ENCODE results near the gene MBD5.

Gene MBD5

DNA sequence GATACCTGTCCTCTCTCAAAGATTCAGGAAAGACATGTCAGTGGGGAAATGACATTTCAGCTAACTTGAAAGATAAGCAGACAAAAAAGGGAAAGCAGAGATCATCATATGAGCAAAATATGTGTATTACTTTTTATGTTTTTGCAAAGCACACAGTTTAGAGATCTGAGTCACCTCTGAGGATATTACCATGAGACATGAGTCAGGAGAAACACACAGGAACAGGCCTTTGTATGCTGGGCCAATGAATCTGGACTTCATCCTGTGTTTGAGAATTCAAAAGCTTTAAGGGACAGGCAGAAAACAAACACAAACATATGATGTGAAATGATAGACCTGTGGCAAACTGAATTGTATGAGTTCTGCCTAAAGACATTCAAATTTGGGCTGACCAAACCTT, 317.6 kb downstream of the MBD5 start:
- FAIRE-seq = no peak

DNA sequence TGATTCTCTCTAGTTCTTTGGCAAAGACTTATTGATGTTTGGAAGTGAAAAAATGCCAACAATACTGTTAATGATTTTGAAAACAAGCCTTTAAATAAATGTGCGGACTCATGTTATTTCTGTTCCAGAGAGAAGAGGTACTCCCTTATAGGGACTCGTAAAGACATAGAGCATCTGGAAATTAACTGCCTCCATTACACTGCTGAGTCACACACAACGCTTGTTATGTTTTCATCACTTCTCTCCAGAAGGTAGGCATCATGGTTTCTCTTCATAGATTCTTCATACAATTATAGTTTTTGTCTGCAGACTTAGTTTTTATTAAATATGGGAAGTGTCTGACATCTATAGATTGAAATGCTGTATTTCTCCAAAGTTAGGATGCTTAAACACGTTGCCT, 321.2 kb downstream of the MBD5 start:
- FAIRE-seq = no peak

DNA sequence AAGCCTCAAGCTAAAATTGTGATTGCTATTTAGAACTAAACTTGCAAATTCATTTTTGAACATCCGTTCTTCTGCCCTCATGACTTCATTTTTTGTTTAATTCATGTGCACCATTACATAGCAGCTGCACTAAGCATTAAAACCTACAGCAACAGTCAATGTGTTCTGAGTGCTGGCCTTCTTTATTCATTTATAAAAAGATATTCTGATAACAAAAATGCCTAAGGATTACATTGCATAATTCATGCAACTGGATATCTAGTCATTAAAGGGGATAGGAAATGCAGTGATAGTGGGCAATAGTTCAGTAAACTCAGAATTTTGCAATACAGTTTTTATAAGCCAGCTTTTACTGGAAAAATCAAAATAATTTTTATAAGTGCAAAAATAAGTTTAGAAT, 329.3 kb downstream of the MBD5 start:
- no peak for FAIRE-seq

DNA sequence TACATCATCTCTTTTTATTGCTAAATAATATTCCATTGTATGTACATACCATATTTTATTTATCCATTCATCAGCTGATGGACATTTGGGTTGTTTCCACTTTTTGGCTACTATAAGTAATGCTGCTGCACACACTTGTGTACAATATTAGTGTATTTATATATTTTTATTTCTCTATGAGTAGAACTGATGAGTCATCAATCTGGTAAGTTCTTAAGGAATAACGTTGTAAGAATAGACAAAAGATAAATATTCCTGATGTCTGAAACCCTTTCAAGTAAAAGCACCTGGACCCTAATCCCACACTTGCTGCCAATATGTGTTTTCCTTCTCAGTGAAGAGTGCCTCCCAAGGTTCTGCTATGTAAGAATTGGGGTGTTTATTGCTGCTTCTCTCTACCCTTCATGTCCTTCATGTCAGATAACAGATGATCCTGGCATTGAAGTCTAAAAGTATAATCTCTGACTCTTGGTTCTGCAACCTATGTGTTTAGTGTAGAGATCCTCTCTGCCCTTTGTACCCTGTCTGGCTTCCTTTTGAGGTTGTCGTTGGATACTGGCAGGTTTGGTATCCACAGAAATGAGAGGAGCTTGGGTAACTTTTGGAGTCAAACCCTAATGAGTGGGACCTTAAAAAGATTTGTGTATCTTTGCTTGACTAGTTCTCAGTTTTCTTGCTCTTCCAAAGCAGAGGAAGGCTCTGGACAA, 330.7 kb downstream of the MBD5 start:
- no peak for FAIRE-seq

DNA sequence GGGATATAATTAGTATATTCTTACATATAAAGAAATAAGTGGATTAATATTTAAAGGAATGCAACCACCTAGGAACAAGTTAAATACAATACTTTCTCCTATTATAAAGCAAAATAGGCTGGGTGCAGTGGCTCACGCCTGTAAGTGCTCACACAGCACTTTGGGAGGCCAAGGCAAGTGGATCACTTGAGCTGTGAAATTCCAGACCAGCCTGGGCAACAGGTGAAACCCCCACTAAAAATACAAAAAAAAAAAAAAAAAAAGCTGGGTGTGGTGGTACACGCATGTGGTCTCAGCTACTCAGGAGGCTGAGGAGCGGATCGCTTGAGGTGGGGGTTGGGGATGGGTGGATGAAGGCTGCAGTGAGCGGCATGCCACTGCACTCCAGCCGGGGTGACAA, 337.5 kb downstream of the MBD5 start:
- no peak for FAIRE-seq

DNA sequence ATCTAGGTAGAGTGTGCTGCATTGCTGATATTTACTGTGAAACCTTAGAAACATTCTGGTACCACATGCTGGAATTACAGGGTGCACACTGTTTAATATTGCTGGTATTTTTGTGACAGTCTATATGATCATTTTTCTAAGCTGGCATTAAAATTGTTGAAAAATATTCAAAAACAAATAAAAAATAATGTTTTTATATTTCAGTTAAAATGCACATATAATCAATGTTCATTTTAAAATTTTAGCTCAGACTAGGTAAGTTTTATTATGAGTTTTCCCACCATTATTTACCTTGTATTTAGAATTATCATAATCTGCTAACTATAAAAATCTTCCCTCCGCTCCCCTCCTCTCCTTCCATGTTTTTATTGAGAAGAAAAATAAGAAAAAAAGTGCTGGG, 339.8 kb downstream of the MBD5 start:
- no peak for FAIRE-seq

DNA sequence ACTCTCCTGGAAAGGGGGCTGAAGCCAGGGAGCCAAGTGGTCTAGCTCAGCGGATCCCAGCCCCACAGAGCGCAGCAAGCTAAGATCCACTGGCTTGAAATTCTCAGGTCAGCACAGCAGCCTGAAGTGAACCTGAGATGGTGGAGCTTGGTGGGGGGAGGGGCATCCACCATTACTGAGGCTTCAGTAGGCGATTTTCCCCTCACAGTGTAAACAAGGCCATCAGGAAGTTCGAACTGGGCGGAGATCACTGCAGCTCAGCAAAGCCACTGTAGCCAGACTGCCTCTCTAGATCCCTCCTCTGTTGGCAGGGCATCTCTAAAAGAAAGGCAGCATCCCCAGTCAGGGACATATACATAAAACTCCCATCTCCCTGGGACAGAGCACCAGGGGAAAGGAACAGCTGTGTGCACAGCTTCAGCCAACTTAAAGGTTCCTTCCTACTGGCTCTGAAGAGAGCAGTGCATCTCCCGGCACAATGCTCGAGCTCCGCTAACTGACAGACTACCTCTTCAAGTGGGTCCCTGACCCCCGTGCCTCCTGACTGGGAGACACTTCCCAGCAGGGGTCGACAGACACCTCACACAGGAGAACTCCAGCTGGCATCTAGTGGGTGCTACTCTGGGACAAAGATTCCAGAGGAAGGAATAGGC, 341.4 kb downstream of the MBD5 start:
- no peak for FAIRE-seq

DNA sequence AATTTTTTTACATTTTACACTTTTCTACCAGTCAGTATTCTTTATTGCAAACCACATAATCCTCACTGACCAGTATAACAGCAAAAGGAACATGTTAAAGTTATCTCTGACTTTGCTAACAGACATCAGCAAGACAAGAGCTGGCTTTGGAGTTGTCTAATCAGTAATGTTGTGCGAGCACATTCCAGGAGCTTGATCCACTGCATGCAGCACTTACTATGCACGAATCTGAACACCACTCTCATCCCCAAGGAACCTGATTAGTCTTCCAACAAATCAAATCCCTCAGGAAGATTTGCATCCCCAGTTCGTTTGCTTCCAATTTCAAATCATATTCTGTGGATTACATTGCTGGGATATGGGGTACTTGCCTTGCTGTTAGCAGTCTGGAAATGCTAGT, 354.3 kb downstream of the MBD5 start:
- FAIRE-seq = no peak

DNA sequence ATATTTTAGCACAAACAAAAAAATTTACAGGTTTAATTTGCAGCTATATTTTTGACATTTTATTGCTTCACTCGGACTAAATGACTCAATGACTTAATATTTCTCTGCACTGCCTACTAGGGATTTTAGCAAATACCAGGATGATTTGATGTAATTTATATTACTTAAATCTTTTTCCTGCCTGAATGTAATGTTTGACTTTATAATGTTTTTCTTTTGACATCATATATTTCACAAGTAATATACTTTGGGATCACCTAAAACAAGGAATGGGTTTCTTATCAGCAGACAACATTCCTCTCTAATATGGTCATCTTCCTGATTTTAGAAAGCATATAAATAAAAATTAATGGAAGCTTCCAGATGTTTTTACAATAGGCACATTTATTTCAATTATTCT, 370.4 kb downstream of the MBD5 start:
- no peak for FAIRE-seq

DNA sequence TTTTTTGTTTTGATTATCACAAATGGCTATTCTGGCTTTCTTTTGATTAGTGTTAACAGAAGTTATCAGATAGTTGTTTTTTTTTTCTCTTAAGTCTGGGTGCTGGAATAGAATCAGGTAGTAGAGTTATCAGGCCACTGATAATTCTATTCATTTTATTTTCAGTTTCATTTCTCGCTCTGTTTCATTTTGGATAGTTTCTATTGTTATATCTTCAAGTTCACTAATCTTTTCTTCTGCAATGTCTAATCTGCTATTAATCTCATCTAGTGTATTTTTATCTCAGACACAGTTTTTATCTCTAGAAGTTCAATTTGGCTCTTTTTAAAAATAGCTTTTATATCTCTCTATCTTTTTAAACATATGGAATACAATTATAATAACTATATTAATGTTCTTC, 381.9 kb downstream of the MBD5 start:
- no peak for FAIRE-seq

DNA sequence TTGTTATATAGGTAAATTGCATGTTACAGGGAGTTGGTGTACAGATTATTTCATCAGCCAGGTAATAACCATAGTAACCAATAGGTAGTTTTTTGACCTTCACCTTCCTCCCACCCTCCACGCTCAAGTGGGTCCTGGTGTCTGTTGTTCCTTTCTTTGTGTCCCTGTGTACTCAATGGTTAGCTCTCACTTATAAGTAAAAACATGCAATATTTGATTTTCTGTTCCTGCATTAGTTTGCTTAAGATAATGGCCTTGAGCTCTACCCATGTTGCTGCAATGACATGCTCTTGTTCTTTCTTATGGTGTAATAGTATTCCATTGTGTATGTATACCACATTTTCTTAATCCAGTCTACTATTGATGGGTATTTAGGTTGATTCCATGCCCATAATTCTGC, 390.0 kb downstream of the MBD5 start:
- no peak for FAIRE-seq

DNA sequence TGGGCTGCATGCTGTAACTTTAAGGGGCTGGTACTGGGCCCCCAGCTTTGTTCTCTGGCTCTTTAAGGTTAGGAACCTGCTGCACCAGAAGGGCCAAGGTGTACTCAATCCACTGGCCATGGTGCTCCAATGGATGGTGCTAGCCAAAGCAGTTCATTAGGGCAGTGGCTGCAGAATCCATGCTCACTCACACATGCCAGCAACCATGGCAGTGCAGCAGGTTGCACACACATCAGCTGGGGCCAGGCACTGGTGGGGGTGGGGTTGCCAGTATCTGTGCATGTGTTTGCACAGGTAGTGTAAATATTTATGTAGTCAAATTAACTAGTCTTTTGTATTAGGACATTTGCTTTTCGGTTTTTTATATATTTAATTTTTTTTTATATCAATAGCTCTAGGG, 395.4 kb downstream of the MBD5 start:
- no peak for FAIRE-seq

DNA sequence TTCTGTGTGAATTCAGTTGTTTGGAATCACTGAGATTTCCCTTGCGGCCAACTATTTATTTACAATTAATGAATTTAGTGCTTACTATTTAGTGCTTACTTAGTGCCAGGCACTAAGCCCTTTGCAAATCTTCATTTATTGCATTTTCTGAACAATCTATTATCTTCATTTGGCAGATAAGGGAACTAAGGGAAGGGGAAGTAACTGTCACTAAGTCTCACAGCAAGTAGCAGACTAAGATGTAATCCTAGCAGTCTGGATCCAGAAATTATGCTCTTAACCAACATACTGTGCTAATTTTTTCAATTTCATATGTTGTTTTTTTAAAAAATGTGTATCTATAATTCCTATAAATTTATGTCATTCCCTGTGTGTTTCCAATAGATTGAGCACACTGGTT, 409.2 kb downstream of the MBD5 start:
- no peak for FAIRE-seq

DNA sequence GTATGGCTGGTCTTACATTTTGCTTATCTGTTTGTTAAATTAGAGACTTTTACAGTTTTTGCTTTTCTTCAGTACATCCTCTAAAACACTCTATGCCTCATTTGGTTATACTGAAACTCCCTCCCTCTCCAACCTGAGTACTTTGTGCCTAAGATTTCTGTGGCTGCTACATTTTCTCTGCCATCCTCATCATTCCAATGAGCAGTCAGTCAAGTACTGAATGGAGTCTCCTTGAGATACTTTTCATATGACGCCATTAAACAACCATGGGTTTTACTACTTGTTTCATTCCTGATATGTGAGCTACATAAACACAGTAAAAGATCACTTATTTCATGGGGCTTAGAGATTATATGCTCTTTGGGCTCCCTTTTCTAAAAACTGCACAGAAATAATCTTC, 427.0 kb downstream of the MBD5 start:
- FAIRE-seq = no peak

DNA sequence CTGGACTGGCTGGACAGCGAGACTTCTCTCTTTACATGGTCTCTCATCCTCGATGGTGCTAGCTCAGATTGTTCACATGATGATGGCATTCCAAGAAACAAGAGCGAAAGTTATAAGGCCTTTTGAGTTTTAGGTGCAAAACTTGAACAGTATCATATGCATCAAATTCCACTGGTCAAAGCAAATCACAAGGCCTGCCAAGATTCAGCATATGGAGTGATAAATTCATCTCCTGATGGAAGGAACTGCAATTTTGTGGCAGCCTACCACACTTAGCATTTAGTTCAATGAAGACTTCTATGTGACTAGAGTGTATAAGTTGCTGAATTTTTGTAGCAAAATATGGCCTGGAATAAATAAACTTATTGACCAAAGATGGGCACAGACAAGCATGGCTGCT, 429.6 kb downstream of the MBD5 start:
- no peak for FAIRE-seq

DNA sequence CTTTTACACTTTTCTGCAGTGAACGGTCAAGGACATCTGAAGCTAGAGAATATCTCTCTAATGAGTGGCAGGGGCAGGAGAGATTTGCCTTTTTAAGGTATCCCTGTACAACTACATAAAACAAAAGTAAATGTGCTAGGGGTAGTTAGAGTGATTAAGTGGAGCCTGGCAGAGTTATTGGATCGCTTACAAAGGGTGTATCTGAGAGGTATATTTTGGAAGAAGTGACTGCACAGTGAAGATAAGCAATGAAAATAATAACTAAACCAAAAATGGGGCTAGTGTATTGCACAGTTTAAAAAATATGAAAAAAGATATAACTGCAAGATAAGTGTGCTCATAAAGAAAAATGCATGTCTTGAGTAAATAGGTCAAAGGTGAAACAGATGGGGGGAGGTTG, 430.2 kb downstream of the MBD5 start:
- FAIRE-seq = no peak

DNA sequence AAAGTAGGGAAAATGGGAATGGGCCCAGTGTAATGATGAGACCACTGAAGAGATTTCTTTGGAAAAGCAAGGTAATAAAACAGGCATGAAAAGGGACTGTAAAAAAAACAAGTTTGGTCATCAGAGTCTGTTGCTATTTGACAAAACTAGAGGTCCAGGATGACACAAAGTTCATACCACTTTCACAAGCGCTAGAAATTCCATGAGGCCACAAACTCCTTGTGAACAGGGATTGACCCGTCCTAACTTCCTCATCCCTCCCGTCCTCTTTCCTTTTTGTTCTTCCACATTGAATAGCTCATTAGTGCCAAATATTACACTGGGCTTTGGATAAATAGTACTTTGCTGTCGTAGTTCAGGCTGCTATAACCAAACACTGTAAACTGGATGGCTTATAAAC, 434.9 kb downstream of the MBD5 start:
- FAIRE-seq = no peak

DNA sequence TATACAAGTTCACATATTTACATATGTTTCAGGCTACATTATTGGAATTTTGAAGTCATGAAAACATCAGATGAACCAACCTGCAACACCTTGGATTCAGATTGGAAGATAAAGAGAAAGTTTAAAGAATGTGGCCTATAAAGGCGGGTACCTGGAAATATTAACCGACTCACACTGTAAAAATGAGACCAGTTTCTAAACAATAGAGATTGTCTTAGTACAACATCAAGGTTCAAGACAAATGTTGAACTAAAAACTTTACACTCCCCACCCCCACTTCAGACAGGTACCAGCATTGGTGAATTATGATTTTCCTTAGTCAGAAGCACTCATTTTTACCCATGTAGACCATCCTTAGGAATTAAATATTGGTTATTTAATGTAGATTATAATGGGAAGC, 437.3 kb downstream of the MBD5 start:
- FAIRE-seq = no peak

DNA sequence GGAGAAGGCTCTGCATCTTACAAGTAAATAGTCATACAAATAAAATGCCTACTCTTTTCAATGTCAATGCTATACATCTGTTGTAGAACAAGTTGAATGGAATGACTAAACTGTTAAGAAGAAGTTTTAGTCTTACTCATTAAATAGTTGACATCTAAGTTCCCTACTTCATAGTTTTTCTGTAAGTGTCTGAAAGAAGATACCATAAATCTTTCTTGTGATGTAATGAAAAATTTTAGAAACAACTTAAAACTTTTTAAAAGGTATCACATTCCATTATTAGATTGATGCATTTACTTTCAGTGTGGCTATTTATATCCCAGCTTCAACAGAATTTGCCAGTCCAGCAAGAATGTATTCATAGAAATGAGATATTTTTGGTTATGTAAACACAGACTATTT, 438.5 kb downstream of the MBD5 start:
- no peak for FAIRE-seq

DNA sequence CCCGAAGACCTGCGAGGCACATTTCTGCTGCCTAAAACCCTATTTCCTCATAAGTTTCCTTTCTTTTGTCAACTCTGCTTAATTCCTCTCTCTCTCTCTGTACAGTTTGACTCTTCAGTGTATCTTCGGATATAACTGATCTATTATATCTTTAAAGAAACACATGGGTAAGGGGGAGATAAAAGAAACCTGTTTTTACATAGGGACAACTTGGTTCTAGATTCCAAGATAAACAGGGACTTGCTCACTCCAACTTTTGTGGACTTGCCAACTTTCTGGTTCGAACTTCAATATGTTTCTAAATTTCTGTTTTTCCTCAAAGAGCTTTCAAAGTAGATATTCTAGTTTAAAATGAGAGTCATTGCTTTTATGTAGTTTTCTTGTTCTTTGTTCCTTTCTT, 441.0 kb downstream of the MBD5 start:
- FAIRE-seq = no peak

DNA sequence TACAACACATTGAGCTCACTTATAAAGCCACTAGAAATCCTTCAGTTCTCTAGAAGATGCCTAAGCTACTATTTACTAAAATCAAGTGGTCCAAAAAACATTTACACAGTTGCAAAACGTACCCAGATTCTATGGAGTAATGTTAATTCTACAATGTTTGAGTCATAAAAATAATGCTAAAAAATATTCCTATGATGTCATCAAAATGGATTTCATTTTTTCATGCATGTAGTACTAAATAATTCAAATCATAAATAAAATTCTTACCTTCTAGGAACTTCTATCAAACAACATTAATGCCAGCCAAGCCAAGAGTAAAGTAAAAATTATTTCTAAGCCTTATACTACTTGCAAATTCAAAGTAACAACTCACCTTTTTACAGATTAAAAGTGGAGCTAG, 454.7 kb downstream of the MBD5 start:
- FAIRE-seq = no peak

DNA sequence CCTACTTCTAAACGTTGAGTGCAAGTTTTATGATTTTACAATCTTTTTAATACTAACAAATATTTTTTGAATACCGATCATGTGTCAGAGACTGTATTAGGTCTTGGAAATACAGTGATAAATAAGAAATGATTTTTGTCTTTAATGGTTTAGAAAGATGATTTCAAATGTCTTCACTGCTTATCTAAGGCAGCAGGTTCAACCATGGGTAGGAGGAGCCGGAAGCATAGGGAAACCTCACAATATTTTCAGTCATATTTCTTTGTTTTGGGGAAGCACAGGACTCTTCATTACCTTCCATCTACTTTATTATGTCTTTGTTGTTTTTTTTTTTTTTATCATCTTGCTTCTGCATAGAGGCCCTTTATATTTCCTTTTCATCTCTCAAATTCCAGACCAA, 458.5 kb downstream of the MBD5 start:
- no peak for FAIRE-seq

DNA sequence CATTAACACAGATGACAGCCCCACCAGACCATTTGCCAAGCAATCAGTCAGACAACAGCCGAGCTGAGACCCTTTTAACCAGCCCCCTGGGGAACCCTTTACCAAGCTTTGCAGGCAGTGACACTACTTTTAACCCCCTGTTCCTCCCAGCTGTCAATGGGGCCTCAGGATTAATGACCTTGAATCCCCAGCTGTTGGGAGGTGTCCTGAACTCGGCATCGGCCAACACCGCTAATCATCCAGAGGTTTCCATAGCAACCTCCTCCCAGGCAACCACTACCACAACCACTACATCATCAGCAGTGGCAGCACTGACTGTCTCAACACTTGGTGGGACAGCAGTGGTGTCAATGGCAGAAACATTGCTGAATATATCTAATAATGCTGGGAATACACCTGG, 462.8 kb downstream of the MBD5 start:
- FAIRE-seq = no peak

DNA sequence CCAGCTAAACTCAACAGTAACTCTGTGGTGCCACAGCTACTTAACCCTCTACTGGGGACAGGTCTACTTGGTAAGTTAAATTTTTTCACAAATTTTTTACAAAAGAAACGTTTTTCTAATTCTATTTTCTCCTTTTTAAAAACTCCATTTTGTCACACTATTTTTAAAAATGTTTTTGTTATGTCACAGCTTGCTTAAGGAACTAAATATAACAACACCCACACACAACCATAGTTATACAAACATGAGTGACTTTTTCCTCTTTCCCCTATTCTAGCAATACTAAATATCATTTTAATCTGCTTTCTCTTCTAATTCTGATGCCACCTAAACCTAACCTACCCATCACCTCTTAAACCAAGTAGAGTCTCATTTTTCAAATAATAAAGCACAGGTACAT, 463.2 kb downstream of the MBD5 start:
- no peak for FAIRE-seq

DNA sequence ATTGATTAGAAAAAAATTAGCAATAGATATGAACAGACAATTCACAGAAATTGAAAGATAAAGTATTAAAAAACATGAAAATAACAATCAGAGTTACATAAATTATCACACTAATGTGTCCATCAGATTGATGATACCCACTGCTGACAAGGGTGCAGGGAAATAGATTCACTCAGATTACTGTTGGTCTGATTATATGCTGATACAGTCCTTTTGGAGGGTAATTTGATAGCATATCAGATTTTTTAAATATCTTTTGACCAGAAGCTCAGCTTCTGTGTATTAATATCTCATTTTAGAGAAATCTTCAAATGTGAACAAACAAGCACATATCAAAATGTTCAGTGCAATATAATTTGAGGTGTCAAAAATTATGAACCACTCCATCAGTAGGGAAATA, 465.8 kb downstream of the MBD5 start:
- FAIRE-seq = no peak
